Activated CD8-positive, alpha-beta memory T cell treated with anti-CD3 and anti-CD28 coated beads, Interleukin-2, amount 50 U/mL, for 1 hour (primary cell): ENCODE results near the gene TGFBI.

Source experiments
- DNase-seq: peaks from one replicate; pipeline ENCODE4 v3.0.0-alpha.2; 2020; ENCODE audit errors: extremely low read depth

The TGFBI gene

DNA sequence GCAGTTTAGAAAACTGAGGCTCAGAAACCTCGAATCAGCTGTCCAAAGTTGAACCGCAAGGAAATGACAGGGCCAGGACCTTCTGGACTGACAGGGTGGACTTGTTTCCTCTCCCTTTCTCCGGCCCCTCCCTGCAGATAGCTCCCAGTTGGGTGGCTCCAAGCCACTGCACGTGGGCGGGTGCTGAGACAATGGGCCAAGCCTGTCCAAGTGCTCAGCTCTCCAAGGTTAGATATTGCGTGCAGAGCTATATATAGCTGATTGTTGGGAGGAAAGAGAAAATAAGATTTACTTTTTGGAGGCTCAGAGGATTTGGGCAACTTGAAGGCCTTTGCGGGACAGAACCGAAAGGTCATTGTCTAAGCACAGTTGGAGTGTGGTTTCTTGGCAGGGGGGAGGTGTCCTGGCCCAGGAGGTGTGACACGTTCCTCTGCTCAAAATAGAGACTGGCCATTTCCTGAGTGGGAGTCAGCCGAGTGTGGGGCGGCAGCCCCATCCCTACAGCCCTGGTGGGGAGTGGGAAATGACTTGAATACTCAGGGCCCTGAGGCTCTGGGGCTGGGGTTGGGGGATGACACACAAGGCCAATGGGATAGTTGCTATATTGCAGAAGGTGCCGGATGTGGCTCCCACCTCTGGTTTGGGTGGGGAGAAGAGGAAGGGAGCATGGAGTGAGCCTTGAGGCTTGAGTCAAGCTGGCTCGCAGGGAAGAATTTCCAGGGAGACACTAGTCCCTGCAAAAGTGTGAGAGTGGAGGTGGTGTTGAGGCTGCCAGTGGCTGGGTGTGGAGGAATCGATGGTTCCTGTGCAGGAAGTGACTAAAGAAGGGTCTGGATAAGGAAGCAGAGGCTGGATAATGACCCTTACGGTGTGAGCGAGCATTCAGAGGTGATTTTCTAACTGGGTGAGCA, 59.4 kb downstream of the TGFBI start:
- DNase-seq = no peak

- DNase-seq = no peak
These were observed 61.0 kb downstream of the TGFBI start for GRCh38 chr5:136089791-136090190.

- DNase-seq = no peak
These were observed 61.5 kb downstream of the TGFBI start for GRCh38 chr5:136090319-136090718.

DNA sequence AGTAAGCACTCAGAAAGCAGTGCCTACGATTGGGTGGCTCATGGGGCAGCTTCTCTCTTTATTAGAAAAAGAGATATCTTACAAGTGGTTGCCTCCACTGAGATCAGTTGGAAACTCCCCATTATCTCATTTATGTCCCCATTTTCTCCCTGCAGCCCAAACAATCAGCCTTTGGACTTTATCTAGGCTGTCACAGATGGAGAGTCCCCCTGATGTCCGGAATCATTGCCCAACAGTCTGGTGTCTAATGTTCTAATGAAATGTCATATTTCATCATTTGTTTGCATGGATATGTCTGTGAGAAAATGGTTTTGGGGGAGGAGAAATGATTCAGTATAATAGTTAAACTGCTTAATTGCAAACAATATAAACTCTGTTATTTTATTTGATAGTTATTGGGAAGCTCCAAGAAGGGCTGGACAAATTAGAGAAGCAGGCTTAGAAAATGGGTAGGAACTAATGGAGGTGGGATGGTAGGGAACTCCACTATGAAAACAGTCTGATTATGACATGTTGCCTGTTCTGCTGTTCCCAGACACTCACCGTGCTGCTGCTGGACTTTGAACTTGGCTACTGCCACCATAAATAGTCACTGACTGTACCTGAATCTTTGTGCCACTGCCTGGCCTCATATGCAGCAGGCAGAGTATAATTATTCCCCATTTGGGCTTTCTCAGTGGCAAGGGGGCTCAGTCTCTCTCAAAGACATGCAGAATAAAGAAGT, 65.6 kb downstream of the TGFBI start:
- no peak for DNase-seq

GRCh38 chr5:136094913-136095641, 66.3 kb downstream of the TGFBI start:
- DNase-seq = no peak

DNA sequence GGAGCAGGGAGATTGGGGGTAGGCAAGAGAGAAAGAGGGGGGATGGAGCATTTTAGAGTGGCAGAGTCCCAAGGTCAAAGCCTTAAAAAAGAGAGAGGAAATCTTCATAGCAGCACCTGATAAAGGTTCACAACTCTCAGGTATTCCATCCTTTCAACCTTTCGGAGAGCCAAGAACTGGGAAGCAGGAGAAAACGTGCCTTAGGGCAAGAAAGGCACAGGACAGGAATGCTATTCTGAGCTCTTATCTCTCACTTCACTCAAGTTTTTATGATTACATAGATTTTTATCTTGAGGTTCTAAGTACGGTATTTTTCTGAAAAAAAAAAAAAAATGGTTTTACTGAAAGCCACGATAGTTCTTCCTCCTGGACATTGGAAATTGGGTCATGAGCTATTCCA, 69.4 kb downstream of the TGFBI start:
- DNase-seq = no peak

DNA sequence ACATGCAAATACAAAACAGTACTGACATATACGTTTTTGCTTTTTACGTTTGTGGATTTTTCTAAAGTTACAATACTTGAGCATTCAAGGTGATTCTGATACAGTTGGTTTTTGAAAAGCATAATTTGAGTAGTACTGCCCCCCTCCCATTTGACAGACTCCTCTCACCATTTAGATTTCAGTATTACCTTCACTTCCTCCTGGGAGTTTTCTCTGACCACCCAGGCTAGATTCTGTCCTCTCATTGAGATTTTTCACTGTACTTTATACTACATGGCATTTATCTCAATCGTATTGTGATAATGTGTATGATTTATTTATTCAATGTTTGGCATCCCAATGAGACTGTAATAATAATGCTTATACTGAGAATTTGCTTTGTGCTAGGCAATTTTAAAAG, 71.1 kb downstream of the TGFBI start:
- DNase-seq = no peak

- no peak for DNase-seq
These were observed 73.1 kb downstream of the TGFBI start for GRCh38 chr5:136101884-136102283.

GRCh38 chr5:136103118-136103517, 74.3 kb downstream of the TGFBI start:
- no peak for DNase-seq

- DNase-seq = no peak
These were observed 75.6 kb downstream of the TGFBI start for GRCh38 chr5:136104306-136104965.

- DNase-seq = no peak
These were observed 77.7 kb downstream of the TGFBI start for GRCh38 chr5:136106351-136107031.

DNA sequence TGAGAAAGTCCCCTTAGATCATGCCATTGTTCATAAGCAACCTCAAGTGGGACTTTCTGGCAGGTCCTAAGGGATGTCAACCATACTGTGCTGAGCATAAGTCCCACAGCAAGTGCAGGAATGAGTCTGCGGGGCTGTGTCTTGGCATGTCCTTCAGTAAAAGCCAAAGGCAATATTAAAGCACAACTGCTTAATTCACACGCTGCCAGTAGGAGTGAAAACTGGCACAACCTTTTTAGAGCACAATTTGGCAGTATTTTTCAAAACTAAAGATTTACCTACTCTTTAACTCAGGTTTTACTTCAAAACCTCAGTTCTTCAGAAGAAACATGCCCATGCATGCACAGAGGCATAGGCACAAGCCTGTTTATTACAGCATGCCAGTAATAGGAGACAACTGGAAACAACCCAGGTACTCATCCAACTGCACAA, 79.4 kb downstream of the TGFBI start:
- DNase-seq = no peak

DNA sequence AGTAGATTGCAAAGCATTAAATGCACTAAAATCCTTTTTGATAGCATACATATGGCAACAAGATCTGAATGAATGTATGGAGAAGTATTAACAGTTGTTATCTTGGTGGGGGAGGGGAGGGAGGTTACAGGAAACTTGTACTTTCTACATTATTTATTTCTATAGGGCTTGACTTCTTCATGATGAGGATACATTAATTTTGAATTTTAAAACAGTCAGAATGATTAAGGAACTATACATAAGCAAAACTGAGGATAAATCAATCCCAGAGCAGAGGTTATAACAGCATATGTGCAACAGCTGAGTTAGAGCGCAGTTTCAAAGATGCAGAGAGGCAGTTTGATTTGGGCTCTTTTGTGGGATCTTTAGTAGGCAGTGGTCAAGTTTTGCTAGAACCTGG, 80.0 kb downstream of the TGFBI start:
- no peak for DNase-seq

DNA sequence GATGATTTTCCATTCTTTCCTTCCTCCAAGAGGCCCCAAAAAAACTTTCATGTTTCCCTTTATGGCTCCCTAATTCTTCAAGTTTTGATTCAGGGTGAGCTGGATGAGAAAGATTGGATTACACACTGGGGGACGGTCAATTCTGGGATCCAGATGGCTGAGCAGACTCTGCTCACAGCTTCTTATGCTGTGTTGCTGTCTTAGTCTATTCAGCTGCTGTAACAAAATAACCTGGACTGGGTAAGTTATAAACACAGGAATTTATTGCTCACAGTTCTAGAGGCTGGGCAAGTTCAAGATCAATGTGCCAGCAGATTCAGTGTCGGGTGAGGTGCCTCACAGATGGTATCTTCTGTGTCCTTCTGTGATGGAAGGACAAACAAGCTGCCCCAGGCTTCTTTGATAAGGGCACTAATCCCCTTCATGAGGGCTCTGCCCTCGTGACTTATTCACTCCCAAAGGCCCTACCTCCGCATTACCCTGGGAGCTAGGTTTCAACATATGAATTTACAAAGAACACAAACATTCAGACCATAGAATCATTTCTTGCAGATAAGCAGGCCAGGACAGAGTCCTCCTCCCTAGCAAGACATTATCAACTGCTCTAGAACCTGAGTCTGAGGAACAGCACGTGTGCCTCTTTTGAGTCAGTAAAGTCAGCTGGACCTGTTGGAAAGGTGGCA, 80.8 kb downstream of the TGFBI start:
- no peak for DNase-seq
